Measurements from ENCODE around the gene TRUB2.

The TRUB2 gene

GRCh38 chr9:128337936-128338335 is 15.7 kb upstream of the TRUB2 start:
- no peak for ATAC-seq
- TF ChIP-seq ARNTL (CRISPR knock-in tag; IDR thresholded peaks at IDR 0.05; ENCODE audit: borderline replicate concordance, low read depth), result no peak
- TF ChIP-seq ZNF70 (CRISPR knock-in tag; IDR thresholded peaks at IDR 0.05), result no peak
- no peak for TF ChIP-seq PPARA (CRISPR knock-in tag; IDR thresholded peaks at IDR 0.05; ENCODE audit: borderline replicate concordance)
- no peak for TF ChIP-seq POU6F1 (CRISPR knock-in tag; IDR thresholded peaks at IDR 0.05; ENCODE audit: borderline replicate concordance, low read depth)
- no peak for TF ChIP-seq CSDC2 (CRISPR knock-in tag; IDR thresholded peaks at IDR 0.05)
- no peak for TF ChIP-seq TCF4 (CRISPR knock-in tag; IDR thresholded peaks at IDR 0.05; ENCODE audit: borderline replicate concordance)
- no peak for TF ChIP-seq ESRRG (CRISPR knock-in tag; IDR thresholded peaks at IDR 0.05)
- TF ChIP-seq ZFP3 (CRISPR knock-in tag; IDR thresholded peaks at IDR 0.05), result no peak
- no peak for TF ChIP-seq ZNF8 (CRISPR knock-in tag; IDR thresholded peaks at IDR 0.05)
- no peak for TF ChIP-seq OSR1 (CRISPR knock-in tag; IDR thresholded peaks at IDR 0.05)
- no peak for TF ChIP-seq CREB5 (CRISPR knock-in tag; IDR thresholded peaks at IDR 0.05; ENCODE audit: low read depth)
- no peak for TF ChIP-seq TSHZ2 (CRISPR knock-in tag; IDR thresholded peaks at IDR 0.05)
- TF ChIP-seq GLIS3 (CRISPR knock-in tag; IDR thresholded peaks at IDR 0.05), result no peak
- TF ChIP-seq TOX (CRISPR knock-in tag; IDR thresholded peaks at IDR 0.05; ENCODE audit: borderline replicate concordance), result no peak
- TF ChIP-seq RARB (CRISPR knock-in tag; IDR thresholded peaks at IDR 0.05), result no peak
- no peak for TF ChIP-seq ISL1 (CRISPR knock-in tag; IDR thresholded peaks at IDR 0.05)
- no peak for TF ChIP-seq CSRNP3 (CRISPR knock-in tag; IDR thresholded peaks at IDR 0.05)

- no peak for TF ChIP-seq TOX (CRISPR knock-in tag; IDR thresholded peaks at IDR 0.05; ENCODE audit: borderline replicate concordance)
- no peak for ATAC-seq
These were observed 13.7 kb upstream of the TRUB2 start for GRCh38 chr9:128335914-128336313.

GRCh38 chr9:128335161-128335560 is 12.9 kb upstream of the TRUB2 start:
- no peak for ATAC-seq
- TF ChIP-seq ISL1 (CRISPR knock-in tag; IDR thresholded peaks at IDR 0.05), result no peak
- TF ChIP-seq RARB (CRISPR knock-in tag; IDR thresholded peaks at IDR 0.05), result no peak
- TF ChIP-seq POU6F1 (CRISPR knock-in tag; IDR thresholded peaks at IDR 0.05; ENCODE audit: borderline replicate concordance, low read depth), result no peak
- no peak for TF ChIP-seq CREB5 (CRISPR knock-in tag; IDR thresholded peaks at IDR 0.05; ENCODE audit: low read depth)
- no peak for TF ChIP-seq ZFP30 (CRISPR knock-in tag; IDR thresholded peaks at IDR 0.05)
- no peak for TF ChIP-seq GLIS3 (CRISPR knock-in tag; IDR thresholded peaks at IDR 0.05)
- TF ChIP-seq TCF4 (CRISPR knock-in tag; IDR thresholded peaks at IDR 0.05; ENCODE audit: borderline replicate concordance), result no peak
- no peak for TF ChIP-seq OSR1 (CRISPR knock-in tag; IDR thresholded peaks at IDR 0.05)
- no peak for TF ChIP-seq ZNF70 (CRISPR knock-in tag; IDR thresholded peaks at IDR 0.05)
- TF ChIP-seq SNAI2 (CRISPR knock-in tag; IDR thresholded peaks at IDR 0.05), result no peak
- TF ChIP-seq TSHZ2 (CRISPR knock-in tag; IDR thresholded peaks at IDR 0.05), result no peak

Measured in SK-N-SH treated with all-trans-retinoic acid at 6 μM for 48 hours (cell line).